GM12875 (cell line): ENCODE measurements around the gene MAFG.

Experiments used
- H3K4me3 ChIP-seq: one replicate; pipeline ENCODE4 v1.5.1; 2011; ENCODE audit warnings: low read depth, low read length, control low read depth
- CTCF ChIP-seq: IDR thresholded peaks from 2 replicates; pipeline ENCODE4 v1.5.1; 2011; ENCODE audit warnings: low read depth, mild to moderate bottlenecking, control low read depth, inconsistent platforms, low read length, moderate library complexity, borderline replicate concordance; ENCODE audit not compliant: insufficient read depth

Gene MAFG

GRCh38 chr17:81960130-81960958, 32.8 kb upstream of the MAFG start:
- H3K4me3 ChIP-seq, result no peak overlapping the region
- TF ChIP-seq CTCF, result no peak

- TF ChIP-seq CTCF, result peak; percentile 87
- H3K4me3 ChIP-seq, result no peak overlapping the region
Observed at GRCh38 chr17:81959362-81960129, 32.0 kb upstream of the MAFG start.

DNA sequence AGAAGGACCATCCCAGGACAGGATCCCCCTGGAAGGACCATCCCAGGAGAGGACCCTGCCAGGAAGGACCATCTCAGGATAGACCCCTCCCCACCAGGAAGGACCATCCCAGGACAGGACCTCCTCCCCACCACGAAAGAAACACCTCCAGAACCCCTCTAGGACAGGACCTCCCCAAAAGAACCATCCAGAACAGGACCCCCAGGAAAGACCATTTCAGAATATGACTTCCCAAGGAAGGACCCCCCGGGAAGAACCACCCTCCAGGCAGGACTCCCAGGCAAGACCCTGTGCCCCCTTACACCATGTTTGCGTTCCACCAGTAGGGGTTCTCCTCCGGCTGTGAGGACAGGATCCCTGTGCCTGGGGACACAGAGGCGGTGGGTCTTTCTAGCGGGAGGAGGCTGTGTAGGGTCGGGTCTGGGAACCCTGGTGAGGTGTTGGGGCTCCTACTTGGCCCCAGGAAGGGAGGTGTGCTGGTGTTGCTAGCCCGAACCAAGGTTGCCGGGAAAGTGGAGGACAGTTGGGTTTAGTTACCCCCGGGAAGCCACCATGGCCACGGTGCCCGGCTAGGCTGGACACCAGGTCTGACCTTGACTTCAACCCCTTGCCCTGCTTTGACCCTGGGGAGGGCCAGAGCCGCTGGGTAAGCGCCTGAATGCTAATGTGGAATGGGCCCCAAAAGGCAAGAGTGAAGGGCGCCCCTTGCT, 31.3 kb upstream of the MAFG start:
- no peak overlapping the region for H3K4me3 ChIP-seq
- no peak for TF ChIP-seq CTCF

GRCh38 chr17:81957691-81958432, 30.3 kb upstream of the MAFG start:
- H3K4me3 ChIP-seq, result no peak overlapping the region
- no peak for TF ChIP-seq CTCF

DNA sequence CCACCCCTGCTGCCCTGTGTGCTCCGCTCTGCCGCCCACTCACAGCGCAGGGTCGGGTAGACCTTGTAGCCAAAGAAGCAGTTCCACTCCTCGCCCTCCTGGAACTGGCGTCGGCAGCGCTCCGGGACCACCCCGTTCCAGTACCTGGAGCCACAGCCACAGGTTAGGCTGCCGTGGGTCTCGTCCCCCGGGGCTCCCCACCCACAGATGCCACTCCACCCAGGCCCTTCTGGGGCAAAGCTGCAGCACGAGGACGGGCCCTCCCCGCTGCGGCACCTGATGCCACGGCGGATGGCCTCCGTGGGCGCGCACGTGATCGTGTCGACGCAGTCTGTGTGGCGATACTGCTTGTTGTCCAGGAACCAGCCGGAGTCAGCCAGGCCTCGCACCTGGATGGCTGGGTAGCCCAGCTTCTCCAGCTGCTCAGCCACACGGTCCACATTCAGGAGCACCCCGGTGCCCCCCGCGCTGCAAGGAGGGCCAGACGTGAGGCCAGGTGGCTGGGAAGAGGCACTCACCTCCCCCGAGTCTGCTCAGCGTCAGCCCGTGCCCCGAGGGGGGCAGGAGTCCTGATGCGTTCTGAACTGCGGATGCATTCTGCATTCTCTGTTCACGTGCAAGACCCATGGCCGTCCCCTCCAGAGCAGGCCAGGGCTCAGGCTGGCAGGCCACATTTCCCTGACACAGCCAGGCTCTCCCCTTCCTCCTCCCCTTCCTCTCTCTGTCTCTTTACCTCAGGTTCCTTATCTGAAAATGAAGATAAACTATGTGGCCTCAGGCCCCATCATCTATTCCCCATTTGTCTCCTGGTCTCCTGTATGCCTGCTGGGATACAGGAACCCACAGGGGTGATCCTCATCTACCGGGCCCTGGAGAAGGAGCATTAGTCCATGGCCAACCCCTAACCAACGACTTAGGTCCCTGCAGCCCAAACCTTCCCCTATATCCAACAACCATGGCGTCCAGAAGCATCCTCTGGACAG, 29.4 kb upstream of the MAFG start:
- no peak overlapping the region for H3K4me3 ChIP-seq
- no peak for TF ChIP-seq CTCF

GRCh38 chr17:81955756-81956544, 28.4 kb upstream of the MAFG start:
- no peak overlapping the region for H3K4me3 ChIP-seq
- TF ChIP-seq CTCF, result no peak
